ENCODE measurements around the gene EEF1AKMT4.
A peak's percentile ranks its signal among the peaks of the same experiment; 100 is the strongest.

Gene EEF1AKMT4

DNA sequence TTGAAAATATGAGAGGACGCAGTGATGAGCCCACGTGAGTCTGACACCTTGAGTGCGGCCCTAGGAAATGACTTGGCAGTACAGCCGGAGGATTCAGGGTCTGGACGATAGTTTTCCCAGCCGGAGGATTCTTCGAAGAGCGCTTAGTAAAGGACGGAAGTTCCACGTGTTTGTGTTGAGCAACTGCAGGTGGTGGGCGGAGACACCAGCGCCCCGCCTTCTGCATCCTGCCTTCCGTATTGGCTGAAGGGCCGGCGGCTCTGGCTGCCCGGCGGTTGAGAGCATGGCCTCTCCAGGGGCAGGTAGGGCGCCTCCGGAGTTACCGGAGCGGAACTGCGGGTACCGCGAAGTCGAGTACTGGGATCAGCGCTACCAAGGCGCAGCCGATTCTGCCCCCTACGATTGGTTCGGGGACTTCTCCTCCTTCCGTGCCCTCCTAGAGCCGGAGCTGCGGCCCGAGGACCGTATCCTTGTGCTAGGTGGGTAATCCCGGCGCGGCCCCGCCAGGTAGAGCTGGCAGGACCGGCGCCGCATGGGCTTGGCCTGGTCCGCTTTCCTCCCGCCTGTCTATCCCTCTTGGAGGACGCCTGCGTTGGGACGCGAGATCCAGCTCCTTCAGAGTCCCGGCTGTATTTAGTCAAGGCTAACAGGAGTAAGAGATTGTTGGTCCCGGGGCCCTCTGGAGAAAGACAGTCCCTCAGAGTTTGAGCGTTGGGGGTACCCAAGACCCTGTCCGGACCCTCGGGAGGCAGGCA lies at the start of gene EEF1AKMT4:
Gene EEF1AKMT4 (plus strand): TSS at position 261 of the 755 bp plus-strand sequence. CDS start 23 bp downstream, at position 284.
- peak; percentile 81 to 89 for DNase-seq (ENCODE audit: low read depth in 2 of 2, low spot score in 1 of 2)

DNA sequence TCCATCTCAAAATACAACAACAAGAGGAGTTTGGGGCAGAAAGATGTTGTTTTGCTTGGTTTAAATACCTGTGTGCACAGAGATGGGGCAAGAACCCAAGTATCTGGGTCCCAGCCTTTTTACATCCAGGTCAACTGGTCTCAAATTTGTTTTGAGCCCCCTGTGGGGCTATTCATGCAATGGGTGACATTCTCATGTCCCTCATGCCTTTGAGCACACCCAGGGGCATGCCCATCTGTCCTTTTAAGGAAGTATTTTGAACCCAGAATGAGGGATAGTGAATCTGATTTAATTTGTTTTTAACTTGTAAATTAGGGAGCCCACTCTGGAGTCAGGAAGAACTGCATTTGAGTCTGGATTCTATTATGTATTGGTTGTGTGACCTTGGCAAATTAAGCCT lies 48.6 kb upstream of the EEF1AKMT4 start:
- no peak for DNase-seq (ENCODE audit: low read depth in 2 of 2, low spot score in 1 of 2)

DNA sequence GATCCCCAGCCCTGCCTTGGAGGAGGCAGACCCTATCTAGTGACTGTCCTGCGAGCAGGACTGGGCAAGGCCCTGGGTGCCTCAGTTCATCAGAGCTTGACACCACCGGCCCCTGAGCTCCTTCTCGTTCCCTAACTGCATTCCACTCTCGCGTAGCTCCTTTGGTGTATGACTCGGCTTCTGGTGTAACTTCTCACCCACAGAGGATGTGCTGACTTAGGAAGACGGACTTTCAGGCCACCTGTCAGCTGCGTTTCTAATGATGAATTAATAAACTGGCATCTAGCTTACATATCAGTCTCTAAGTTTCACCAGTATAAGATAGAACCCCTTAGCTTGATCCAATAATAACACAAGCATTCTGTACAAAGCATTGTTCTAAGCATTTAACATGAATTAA lies 45.9 kb upstream of the EEF1AKMT4 start:
- DNase-seq (ENCODE audit: low read depth in 2 of 2, low spot score in 1 of 2): no peak

DNA sequence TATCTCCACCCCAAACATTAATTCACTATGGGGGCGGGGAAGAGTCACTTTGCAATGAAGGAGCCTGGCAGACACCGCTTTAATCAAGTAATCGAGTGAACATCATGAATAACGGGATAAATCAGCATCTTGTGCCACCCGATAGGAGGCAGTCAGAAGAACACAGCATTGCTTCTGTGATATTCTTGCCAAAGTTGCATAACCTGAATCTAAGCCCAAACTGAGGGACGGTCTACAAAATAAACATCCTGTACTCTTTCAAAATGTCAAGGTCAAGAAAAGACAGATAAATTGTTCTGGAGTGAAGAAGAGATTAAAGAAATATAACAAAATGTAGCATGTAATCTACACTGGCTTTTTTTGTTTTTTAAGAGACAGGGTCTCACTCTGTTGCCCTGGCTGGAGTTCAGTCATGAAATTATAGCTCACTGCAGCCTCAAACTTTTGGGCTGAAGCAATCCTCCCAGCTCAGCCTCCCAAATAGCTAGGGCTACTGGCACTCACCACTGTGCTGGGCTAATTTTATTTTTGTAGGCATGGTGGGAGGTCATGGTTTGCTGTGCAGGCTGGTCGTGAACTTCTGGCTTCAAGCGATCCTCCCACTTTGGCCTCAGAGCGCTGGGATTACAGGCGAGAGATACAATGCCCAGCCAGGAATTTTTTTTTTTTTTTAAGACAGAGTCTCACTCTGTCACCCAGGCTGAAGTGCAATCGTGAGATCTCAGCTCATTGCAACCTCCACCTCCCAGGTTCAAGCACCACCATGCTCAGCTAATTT lies 40.1 kb upstream of the EEF1AKMT4 start:
- DNase-seq (ENCODE audit: low read depth in 2 of 2, low spot score in 1 of 2): no peak

DNA sequence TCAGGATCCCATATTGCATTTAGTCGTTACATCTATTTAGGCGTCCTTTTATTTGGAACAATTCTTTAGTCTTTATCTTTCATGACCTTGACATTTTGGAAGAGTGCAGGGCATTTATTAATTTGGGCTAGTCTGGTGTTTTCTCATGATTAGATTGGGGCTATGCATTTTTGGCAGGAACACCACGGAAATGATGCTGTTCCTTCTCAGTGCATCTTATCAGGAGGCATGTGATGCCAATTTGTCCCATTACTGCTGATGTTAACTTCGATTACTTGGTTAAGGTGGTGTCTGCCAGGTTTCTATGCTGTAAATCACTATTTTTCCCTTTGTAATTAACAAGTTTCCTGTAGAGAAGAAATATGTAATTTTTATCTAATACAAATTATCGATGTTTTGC lies 38.2 kb upstream of the EEF1AKMT4 start:
- DNase-seq (ENCODE audit: low read depth in 2 of 2, low spot score in 1 of 2): no peak

DNA sequence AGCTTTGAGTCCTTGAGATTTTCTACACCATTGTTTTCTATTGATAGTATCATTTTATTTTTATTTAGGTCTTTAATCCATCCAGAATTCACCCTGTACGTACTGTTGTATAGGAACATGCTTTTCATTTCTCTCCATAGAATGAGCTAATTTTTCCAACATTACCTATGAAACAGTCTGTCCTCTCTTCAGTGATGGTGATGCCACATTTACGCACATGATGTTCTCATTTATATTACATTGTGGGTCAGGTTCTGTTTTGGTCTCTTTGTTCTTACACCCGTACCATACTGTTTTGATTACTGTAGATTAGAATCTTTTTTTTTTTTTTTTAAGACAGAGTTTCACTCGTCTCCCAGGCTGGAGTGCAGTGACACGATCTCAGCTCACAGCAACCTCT lies 37.8 kb upstream of the EEF1AKMT4 start:
- DNase-seq (ENCODE audit: low read depth in 2 of 2, low spot score in 1 of 2): no peak

DNA sequence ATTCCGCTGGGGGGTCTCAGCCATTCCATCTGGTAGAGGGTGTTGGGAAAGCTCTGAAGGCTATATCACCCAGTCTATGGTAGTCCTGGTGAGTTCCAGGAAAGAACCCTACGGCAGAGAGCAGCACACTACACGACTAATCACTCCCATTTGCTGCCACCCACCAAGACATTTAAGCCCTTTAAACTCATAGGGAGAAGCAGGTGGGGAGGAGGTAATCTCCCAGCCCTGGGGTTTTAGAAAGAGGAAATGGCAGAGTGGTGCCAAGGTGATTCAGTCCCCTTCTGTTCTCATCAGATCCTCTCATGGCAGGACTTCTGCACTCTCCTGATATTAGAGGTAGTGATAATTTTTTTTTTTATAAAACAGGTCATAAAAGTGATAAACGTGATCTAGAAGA lies 30.7 kb upstream of the EEF1AKMT4 start:
- DNase-seq (ENCODE audit: low read depth in 2 of 2, low spot score in 1 of 2): no peak

DNA sequence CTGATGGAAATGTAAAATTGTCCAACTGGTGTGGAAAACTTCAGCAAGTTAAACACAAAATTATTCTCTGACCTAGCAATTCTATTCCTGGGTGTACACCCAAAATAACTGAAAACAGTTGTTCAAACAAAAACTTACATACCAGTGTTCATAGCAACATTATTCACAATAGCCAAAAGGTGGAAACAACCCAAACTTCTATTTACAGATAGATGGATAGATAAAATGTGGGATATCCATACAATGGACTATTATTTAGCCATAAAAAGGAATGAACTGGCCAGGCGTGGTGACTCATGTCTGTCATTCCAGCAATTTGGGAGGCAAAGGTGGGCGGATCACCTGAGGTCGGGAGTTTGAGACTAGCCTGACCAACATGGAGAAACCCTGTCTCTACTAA lies 27.0 kb upstream of the EEF1AKMT4 start:
- DNase-seq (ENCODE audit: low read depth in 2 of 2, low spot score in 1 of 2): no peak

DNA sequence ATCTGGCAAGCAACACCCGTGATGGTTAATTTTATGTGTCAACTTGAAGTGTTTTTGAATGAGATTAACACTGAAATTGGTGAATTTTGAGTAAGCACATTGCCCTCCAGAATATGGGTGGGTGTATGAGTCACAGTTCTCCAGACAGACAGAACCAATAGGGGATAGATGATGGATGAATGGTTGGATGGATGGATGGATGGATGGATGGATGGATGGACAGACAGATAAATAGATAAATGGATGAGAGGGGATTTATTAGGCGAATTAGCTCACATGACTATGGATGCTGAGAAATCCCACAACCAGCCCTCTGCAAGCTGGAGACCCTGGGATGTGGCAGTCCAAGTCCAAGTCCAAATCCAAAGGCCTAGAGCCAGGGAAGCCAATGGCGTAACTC lies 25.5 kb upstream of the EEF1AKMT4 start:
- no peak for DNase-seq (ENCODE audit: low read depth in 2 of 2, low spot score in 1 of 2)

DNA sequence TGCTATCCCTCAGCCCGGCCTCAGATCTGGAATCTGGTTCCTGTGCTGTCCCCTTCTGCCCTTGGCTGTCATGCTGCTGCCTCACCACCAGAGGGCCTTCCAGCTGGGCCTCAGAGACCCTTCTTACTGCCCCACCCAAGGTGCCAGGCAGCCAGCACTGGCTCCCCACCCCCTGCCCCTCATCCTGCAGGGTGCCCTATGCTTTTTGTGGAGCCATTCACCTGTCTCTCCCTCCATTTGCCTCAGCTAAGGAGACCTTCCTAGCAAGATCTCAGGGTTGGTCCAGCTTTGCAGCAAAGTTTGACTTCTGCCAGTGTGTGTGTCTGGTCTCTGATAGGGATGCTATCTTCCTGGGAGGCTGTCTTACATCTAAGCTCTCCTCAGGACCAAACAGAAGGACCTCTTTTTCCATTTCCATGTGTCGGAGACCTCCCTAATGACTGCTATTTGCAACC lies 22.0 kb upstream of the EEF1AKMT4 start:
- DNase-seq (ENCODE audit: low read depth in 2 of 2, low spot score in 1 of 2): peak; percentile 16 to 21

DNA sequence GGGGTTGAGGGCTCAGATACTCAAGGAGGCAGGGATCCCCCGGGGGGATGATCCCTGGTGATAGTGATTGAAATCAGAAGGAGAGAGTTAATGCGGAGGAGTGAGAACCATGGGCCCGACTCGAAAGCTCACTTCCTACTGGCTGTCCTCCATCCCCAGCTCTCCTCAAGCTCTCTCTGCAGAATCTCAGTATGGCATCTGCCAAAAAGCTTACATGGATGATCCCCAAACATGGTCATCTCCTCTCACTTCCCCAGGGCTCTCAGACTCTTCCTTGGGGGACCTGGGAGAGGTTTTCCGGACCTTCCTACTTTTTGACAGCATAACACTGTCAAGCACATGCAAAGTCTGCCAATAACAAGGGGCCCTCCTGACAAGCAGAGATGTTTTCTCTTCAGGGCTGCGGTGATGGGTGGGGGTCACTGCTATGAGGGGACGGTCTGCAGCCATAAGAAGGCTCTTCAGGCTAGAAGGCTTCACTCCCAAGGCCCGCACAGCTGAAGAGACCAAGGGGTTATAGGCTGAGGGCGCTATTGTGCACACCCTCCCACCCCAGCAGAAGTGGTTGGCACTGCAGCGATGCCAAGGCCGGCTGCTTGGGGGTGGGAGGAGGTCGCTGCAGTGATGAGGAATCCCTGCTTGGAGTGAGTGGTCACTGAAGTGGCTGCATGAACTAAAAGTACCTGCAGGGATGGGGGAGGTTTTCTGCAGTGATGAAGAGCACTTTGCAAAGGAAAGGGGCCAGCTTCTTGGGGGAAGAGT lies 20.9 kb upstream of the EEF1AKMT4 start:
- no peak for DNase-seq (ENCODE audit: low read depth in 2 of 2, low spot score in 1 of 2)

DNA sequence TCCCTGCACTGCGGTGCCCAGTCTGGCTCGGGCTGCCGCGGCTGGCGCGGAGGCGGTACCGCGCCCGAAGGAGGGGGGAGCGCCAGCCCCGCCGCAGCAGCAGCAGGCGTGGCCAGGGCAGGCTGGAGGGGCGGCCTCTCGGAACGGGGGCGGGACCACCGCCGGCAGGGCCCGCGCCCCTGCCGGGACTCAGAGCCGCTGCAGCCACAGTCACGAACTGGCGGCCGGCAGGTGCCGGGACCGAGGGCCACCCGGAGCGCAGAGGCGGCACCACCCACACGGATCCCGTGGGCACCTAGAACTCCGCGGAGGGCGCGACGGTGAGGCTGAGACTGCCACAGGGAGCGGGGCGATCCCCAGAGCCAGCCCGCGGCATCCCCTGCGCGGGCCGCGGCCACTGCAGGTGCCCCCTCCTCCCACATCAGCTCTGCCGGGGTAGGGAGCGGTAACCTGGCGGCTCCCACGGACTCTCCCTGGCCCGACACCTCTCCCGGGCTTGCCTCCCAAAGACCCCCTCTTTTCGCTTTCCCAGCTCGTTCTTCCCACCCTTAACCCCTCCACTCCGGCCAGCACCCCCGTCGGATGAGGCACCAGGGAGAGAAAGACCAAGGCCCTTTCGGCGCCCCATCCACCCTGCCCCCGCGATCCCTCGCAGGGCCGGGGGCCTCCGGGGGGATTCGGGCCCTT lies 19.9 kb upstream of the EEF1AKMT4 start, which contains the start of gene VWA5B2:
Gene VWA5B2 (plus strand): TSS at position 192 of the 687 bp plus-strand sequence. CDS start 944 bp downstream, outside the sequence.
- DNase-seq (ENCODE audit: low read depth in 2 of 2, low spot score in 1 of 2): peak; percentile 31 to 51

DNA sequence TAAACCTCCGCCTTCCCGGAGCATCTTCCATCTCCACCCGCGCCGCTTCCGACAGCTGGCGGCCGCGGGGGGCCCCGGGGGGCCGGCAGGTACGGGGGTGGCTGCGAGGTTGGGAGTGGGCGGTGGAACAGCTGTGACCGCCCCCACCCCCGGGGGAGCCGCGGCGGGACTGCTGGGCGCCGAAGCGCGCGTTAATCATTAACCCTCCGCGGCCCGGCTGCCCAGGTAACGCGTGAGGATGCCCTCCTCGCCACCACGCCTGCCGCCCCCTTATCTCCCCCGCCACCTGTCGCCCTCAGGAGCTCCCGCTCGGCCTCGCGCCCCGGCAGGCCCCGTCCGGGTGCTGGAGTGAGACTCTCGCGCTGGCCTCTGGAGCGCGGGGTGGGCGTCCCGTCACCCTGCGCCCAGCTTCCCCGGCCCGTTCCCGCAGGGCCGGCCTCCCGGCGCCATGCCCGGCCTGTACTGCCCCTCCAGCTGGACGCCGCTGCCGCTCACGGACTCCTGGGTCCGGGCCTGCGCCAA lies 19.3 kb upstream of the EEF1AKMT4 start:
- no peak for DNase-seq (ENCODE audit: low read depth in 2 of 2, low spot score in 1 of 2)

DNA sequence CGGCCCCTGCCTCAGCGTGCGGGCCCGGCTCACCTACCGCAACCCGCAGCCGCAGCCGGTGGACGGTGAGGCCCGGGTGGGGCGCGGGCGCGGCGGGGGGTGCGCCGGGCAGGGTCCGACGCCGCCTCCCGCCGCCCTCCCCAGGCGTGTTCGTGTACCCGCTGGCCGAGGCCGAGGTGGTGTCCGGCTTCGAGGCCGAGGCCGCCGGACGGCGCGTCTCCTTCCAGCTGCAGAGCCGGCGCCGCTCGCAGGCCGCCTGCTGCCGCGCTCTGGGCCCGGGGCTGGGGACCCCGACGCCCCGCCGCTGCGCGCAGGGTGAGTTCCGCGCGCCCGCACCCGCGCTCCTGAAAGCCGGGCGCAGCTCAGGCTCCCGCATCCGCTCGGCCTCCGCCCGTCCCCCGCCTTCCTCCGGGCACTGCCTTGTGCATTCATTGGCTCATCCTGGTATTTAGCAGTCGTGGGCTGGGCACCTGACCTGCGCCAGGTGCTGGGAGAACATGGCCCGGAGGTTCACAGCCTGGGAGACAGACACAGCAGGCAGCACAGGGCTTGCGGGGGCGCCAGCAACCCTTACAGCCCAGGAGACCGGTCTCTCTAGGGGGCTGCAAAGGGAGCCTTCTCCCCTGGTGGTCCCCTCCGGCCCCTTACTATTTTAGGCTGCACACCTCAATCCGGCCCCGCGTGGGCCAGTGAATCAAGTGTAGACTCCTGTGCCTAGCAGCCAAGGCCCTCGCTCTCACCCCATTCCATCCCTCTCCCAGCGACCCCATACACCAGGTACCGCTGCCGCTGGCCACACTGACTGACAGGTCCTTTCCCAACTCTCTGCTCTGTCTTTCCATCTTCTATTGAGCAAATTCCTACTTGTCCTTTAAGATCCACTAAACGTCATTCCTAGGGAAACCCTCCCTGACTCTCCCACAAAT lies 18.6 kb upstream of the EEF1AKMT4 start:
- no peak for DNase-seq (ENCODE audit: low read depth in 2 of 2, low spot score in 1 of 2)

DNA sequence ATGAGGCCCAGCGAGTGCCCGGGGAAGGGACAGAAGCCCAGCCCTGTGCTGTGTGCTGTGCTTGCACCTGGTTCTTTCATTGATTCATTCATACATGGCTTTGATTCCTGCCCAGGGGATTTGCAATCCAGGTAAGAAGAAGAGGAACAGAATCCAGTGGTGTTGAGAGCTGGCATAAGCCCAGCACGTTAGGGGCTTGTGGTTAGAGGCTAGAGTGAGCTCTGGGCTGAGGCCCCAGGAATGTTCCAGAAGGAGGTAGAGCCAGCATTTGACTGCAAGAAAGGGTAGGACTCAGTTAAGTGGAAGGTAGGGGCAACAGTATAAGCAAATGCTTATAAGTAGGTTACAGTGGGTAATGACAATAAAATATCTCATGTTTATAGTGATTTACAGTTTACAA lies 17.8 kb upstream of the EEF1AKMT4 start:
- no peak for DNase-seq (ENCODE audit: low read depth in 2 of 2, low spot score in 1 of 2)

DNA sequence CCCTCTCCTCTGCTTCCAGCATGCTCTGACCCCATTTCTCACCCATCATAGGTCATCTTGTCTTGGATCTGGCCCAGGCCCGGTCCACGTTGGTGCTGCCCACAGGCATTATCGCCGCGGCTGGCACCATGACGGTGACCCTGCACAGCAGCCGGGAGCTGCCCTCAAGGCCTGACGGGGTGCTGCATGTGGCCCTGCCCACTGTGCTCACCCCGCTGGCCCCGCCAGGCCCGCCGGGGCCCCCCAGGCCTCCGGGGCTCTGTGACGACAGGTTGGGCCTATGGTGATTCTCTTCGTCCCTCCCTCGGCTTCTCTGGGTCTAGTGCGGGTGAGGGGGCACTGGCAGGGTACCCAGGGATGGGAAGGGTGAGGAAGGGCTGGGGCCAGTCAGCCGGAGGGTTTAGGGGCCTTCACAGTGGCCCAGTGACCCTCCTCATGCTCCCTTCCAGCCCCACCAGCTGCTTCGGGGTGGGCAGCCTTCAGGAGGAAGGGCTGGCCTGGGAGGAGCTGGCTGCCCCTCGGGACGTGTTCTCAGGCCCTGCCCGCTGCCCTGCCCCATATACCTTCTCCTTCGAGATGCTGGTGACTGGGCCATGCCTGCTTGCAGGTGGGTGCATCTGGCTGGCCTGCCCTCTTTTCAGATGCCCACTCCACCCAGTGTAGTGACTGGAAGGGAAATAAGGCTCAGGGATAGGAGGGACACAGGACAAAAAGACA lies 16.2 kb upstream of the EEF1AKMT4 start:
- DNase-seq (ENCODE audit: low read depth in 2 of 2, low spot score in 1 of 2): no peak

DNA sequence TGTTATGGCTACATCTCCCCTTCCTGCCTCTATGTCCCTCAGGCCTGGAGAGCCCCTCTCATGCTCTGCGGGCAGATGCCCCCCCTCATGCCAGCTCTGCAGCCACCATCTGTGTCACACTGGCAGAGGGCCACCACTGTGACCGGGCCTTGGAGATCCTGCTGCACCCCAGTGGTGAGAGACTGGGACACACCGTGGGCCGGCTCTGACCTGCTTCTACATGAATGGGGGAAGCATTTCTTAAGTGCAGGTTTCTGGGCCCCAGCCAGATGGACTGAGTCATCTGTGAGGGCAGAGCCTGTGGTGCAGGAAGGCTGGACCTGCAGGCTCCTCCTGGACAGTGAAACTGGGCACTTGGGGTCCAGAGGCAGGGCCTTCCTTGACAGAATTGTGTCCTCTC lies 15.2 kb upstream of the EEF1AKMT4 start:
- DNase-seq (ENCODE audit: low read depth in 2 of 2, low spot score in 1 of 2): no peak

DNA sequence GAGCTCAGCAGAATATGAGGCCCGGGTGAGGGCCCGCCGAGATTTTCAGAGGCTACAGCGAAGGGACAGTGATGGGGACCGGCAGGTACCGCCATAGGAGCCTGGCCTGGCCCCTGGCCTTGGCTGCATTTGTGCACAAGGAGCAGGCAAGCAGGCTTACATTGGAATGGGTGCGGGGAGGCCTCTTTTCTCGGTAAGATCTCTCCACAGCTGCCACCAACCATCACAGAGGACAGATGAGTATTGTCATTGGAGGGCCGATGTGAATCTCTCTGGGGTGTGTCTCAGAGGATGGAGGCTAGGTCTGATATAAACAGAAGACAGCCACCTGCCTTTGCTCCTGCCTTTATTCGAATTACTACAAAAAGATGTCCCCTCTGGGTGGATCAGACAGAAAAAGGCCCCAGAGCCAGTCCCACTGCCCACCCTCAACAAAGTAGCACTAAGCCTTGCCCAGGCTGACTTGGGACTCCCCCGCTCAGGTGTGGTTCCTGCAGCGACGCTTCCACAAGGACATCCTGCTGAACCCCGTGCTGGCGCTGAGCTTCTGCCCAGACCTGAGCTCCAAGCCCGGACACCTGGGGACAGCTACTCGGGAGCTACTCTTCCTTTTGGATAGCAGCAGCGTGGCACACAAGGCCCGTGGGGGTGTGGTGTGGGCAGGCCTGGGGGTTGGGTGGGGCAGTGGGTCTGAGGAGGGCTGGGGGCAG lies 14.6 kb upstream of the EEF1AKMT4 start:
- DNase-seq (ENCODE audit: low read depth in 2 of 2, low spot score in 1 of 2): no peak
